ENCODE data around the gene PPOX.

Gene PPOX

GRCh38 chr1:161175771-161176453, 9.7 kb downstream of the PPOX start:
- no peak for DNase-seq (ENCODE audit: extremely low read depth in 1 of 2, low read depth in 1 of 2)

- no peak for DNase-seq (ENCODE audit: extremely low read depth in 1 of 2, low read depth in 1 of 2)
Measured at GRCh38 chr1:161176468-161177111, 10.4 kb downstream of the PPOX start.

- DNase-seq (ENCODE audit: extremely low read depth in 1 of 2, low read depth in 1 of 2): peak; percentile 88 to 89
Measured at GRCh38 chr1:161177112-161177935, 11.1 kb downstream of the PPOX start, which contains the start of gene B4GALT3. TSS of gene B4GALT3 (minus strand) at chr1:161177507. CDS start at chr1:161176060, 1,447 bp downstream.

GRCh38 chr1:161177936-161178244, 11.7 kb downstream of the PPOX start:
- DNase-seq (ENCODE audit: extremely low read depth in 1 of 2, low read depth in 1 of 2): no peak

- DNase-seq (ENCODE audit: extremely low read depth in 1 of 2, low read depth in 1 of 2): no peak
Measured at GRCh38 chr1:161179698-161180097, 13.5 kb downstream of the PPOX start.

GRCh38 chr1:161180639-161181038, 14.4 kb downstream of the PPOX start:
- DNase-seq (ENCODE audit: extremely low read depth in 1 of 2, low read depth in 1 of 2): no peak

GRCh38 chr1:161182214-161182613, 16.0 kb downstream of the PPOX start:
- peak in 1 of 2 donors; percentile 59 for DNase-seq (ENCODE audit: extremely low read depth in 1 of 2, low read depth in 1 of 2)

- peak in 1 of 2 donors; percentile 63 for DNase-seq (ENCODE audit: extremely low read depth in 1 of 2, low read depth in 1 of 2)
Measured at GRCh38 chr1:161185282-161185682, 19.1 kb downstream of the PPOX start.

- no peak for DNase-seq (ENCODE audit: extremely low read depth in 1 of 2, low read depth in 1 of 2)
Measured at GRCh38 chr1:161185732-161186311, 19.6 kb downstream of the PPOX start.

- DNase-seq (ENCODE audit: extremely low read depth in 1 of 2, low read depth in 1 of 2): no peak
Measured at GRCh38 chr1:161187311-161187710, 21.1 kb downstream of the PPOX start.

- DNase-seq (ENCODE audit: extremely low read depth in 1 of 2, low read depth in 1 of 2): no peak
Measured at GRCh38 chr1:161188381-161188780, 22.2 kb downstream of the PPOX start.

GRCh38 chr1:161189036-161189435, 22.8 kb downstream of the PPOX start:
- no peak for DNase-seq (ENCODE audit: extremely low read depth in 1 of 2, low read depth in 1 of 2)

- DNase-seq (ENCODE audit: extremely low read depth in 1 of 2, low read depth in 1 of 2): no peak
Measured at GRCh38 chr1:161190962-161191521, 24.8 kb downstream of the PPOX start.

GRCh38 chr1:161191971-161192370, 25.7 kb downstream of the PPOX start:
- DNase-seq (ENCODE audit: extremely low read depth in 1 of 2, low read depth in 1 of 2): no peak

GRCh38 chr1:161192476-161193465, 26.5 kb downstream of the PPOX start:
- DNase-seq (ENCODE audit: extremely low read depth in 1 of 2, low read depth in 1 of 2): no peak

- DNase-seq (ENCODE audit: extremely low read depth in 1 of 2, low read depth in 1 of 2): no peak
Measured at GRCh38 chr1:161193561-161194235, 27.5 kb downstream of the PPOX start.

- DNase-seq (ENCODE audit: extremely low read depth in 1 of 2, low read depth in 1 of 2): no peak
Measured at GRCh38 chr1:161195171-161195570, 28.9 kb downstream of the PPOX start.

- DNase-seq (ENCODE audit: extremely low read depth in 1 of 2, low read depth in 1 of 2): no peak
Measured at GRCh38 chr1:161196111-161196510, 29.9 kb downstream of the PPOX start.

All from stimulated activated CD8-positive, alpha-beta memory T cell treated with anti-CD3 and anti-CD28 coated beads, Interleukin-7, amount 100 ng/mL, for 48 hours (primary cell).